Endodermal cell (in vitro differentiated cells): ENCODE results near the gene TMEM115. TPM values are rescaled to one million over a fixed set of nuclear protein-coding genes. Genes with fewer than 3 reads are reported as not detected.

ENCODE experiments used
- DNase-seq: peaks from one replicate; pipeline ENCODE4 v3.0.0-alpha.2; 2017
- H3K27ac ChIP-seq: 2 replicates; pipeline ENCODE4 v1.5.1; 2013; ENCODE audit warnings: mild to moderate bottlenecking, low read depth, low read length, moderate library complexity
- H3K27me3 ChIP-seq: 2 replicates; pipeline ENCODE4 v1.6.1; 2013; ENCODE audit warnings: mild to moderate bottlenecking, low read length, moderate library complexity; ENCODE audit not compliant: insufficient read depth, control insufficient read depth, poor library complexity, severe bottlenecking
- H3K36me3 ChIP-seq: 2 replicates; pipeline ENCODE4 v1.7.0; 2013; ENCODE audit warnings: mild to moderate bottlenecking, low read length, moderate library complexity; ENCODE audit not compliant: control insufficient read depth, insufficient read depth
- H3K4me1 ChIP-seq: one replicate; pipeline ENCODE4 v1.7.0; 2013; ENCODE audit warnings: low read length; ENCODE audit not compliant: control insufficient read depth, insufficient read depth
- H3K4me3 ChIP-seq: 2 replicates; pipeline ENCODE4 v1.5.1; 2013; ENCODE audit warnings: mild to moderate bottlenecking, low read length, moderate library complexity
- H3K9ac ChIP-seq: 2 replicates; pipeline ENCODE4 v1.6.1; 2013; ENCODE audit warnings: mild to moderate bottlenecking, low read length, moderate library complexity; ENCODE audit not compliant: poor library complexity, severe bottlenecking; ENCODE audit errors: extremely low read depth
- H3K9me3 ChIP-seq: 2 replicates; pipeline ENCODE4 v1.6.1; 2013; ENCODE audit warnings: mild to moderate bottlenecking, low read length, moderate library complexity; ENCODE audit not compliant: control insufficient read depth
- H3K27ac Mint-ChIP-seq: 2 replicates; pipeline ENCODE4 v1.8.0; 2020; ENCODE audit warnings: mixed read lengths
- H3K27me3 Mint-ChIP-seq: 2 replicates; pipeline ENCODE4 v1.8.0; 2021; ENCODE audit warnings: mild to moderate bottlenecking, mixed read lengths; ENCODE audit not compliant: insufficient read depth
- H3K36me3 Mint-ChIP-seq: 2 replicates; pipeline ENCODE4 v1.8.0; 2020; ENCODE audit warnings: low read depth, mixed read lengths
- H3K4me1 Mint-ChIP-seq: 2 replicates; pipeline ENCODE4 v1.8.0; 2020; ENCODE audit warnings: mixed read lengths
- H3K4me3 Mint-ChIP-seq: 2 replicates; pipeline ENCODE4 v1.8.0; 2020; ENCODE audit warnings: mild to moderate bottlenecking, moderate library complexity, mixed read lengths
- H3K9me3 Mint-ChIP-seq: 2 replicates; pipeline ENCODE4 v1.8.0; 2020; ENCODE audit warnings: mild to moderate bottlenecking, mixed read lengths
- CTCF ChIP-seq: fragments of 200-600 bp; sonication (generic); conservative IDR thresholded peaks from 2 replicates; pipeline ENCODE4 v1.5.0; 2021; ENCODE audit warnings: antibody characterized with exemption, mild to moderate bottlenecking
- WGBS, 2 experiments: methylation state at CpG; one replicate each; pipeline versions ENCODE4 v1.1.5 to v1.1.7; 2013; ENCODE audit warnings: missing lambda C conversion rate in 2 of 2, mixed read lengths in 1 of 2; ENCODE audit not compliant: insufficient coverage in 1 of 2, insufficient read length in 1 of 2; 5-methylcytosine and 5-hydroxymethylcytosine counted together
- total RNA-seq, 2 donors: library from RNA; stranded (reverse); fragmentation: NEBNext Ultra II Directional in 1 of 2; extraction: Animal tissue kit (Norgen Biotek cat#: 25700) in 1 of 2; gene quantifications; 2 replicates in 1 of 2; 3 replicates in 1 of 2; pipeline ENCODE4 v1.2.1, GENCODE V29; 2021

Gene TMEM115
- total RNA-seq, 2 donors from 2014 or later: 30.1 to 32.2 TPM

DNA sequence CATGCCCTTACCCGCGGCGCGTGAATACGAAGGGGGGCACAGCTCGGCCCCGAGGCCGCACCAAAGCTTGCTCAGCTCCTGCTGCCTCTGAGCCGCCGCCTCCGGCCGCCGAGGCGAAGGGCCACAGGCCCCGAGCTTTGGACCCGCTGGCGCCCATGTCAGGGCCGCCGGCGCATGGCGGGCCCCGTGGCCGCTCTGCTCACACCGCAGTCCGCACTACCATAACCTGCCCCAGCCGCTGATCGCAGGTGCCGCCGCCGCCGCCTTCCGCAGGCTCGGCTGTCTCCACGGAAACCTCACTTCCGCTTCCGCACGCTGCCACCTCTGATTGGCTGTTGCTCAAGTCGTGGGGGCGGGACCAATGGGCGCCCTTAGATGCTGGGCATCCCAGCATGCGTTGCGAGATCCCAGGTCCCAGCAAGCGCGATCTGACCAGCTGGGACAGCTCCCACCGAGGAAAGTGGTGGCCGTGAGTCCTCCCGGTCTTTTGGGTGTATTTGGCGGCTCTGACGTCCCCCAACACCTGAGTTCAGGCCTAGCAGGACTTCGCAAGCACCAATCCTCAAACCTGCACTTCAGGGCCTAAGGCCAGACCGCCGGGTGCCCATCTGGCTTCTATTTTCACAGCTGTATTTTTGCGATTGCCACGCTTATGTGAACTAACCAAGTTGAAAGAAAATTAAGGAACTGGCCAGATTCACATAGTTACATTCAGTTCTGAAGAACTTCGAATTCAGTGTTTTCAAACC lies 31.2 kb downstream of the TMEM115 start, which contains the start of gene TUSC2:
Gene TUSC2 (minus strand): TSS at position 281 of the 749 bp plus-strand sequence. CDS start 124 bp downstream, at position 157.
- TF ChIP-seq CTCF: no peak

DNA sequence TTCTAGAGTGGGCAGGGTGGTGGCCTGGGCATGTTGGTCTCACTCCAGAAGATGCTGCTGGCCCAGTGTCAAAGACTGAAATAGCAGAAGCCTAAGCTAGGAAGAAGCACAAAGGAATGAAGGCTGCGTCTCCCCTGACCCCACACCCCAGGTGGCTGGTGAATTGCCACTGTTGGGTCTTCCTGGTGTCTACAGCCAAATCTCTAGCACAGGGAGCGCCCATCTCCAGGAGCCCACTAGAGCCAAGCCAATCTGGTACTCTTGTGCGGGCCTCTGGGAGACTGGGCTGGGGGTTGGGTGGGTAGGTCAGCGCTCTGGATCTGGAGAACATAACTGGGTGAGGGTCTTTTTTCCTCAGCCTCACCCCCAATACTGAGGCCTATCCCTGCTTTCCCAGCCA lies 32.2 kb downstream of the TMEM115 start:
- Histone ChIP-seq H3K27ac (no peak overlapping the region), H3K4me3 (peak overlapping the region; percentile 91), H3K36me3 (peaks cover 61% of the 10 kb centered on the region), H3K27me3 (no peaks in the 10 kb centered on the region), H3K4me1 (peaks cover 16% of the 10 kb centered on the region), H3K9ac (peak overlapping the region; percentile 85), H3K9me3 (no peaks in the 10 kb centered on the region)
- no peaks in the 10 kb centered on the region for H3K9me3 Mint-ChIP-seq
- H3K4me1 Mint-ChIP-seq: peaks cover 20% of the 10 kb centered on the region
- WGBS, 2 experiments: 80 to 92% methylated on average over 2 to 4 of the region's 4 CpGs
- H3K4me3 Mint-ChIP-seq: peak overlapping the region; percentile 77
- H3K27me3 Mint-ChIP-seq: no peaks in the 10 kb centered on the region
- no peak for DNase-seq
- peak overlapping the region; percentile 55 for H3K27ac Mint-ChIP-seq
- TF ChIP-seq CTCF: no peak
- H3K36me3 Mint-ChIP-seq: peaks cover 26% of the 10 kb centered on the region

More for the DNA sequence above, 31.2 kb downstream of the TMEM115 start, which contains the start of gene TUSC2:
- peaks cover 30% of the 10 kb centered on the region for H3K36me3 Mint-ChIP-seq
- Histone ChIP-seq H3K9me3 (no peaks in the 10 kb centered on the region), H3K9ac (peak within 1 kb of the TSS; percentile 85), H3K4me3 (peak within 1 kb of the TSS; percentile 91), H3K27me3 (no peaks in the 10 kb centered on the region), H3K36me3 (peaks cover 67% of the 10 kb centered on the region), H3K4me1 (peaks cover 10% of the 10 kb centered on the region), H3K27ac (peak within 1 kb of the TSS; percentile 66)
- H3K27me3 Mint-ChIP-seq: no peaks in the 10 kb centered on the region
- peak within 1 kb of the TSS; percentile 77 for H3K4me3 Mint-ChIP-seq
- DNase-seq: peak; percentile 98
- 6 to 23% methylated on average over 17 to 55 of the region's 55 CpGs for WGBS, 2 experiments
- H3K4me1 Mint-ChIP-seq: peaks cover 15% of the 10 kb centered on the region
- H3K9me3 Mint-ChIP-seq: no peaks in the 10 kb centered on the region
- peak within 1 kb of the TSS; percentile 89 for H3K27ac Mint-ChIP-seq

GRCh38 chr3:50326182-50326541 lies 33.2 kb downstream of the TMEM115 start:
- no peak for TF ChIP-seq CTCF
- Mint-ChIP-seq H3K4me1 (peaks cover 20% of the 10 kb centered on the region), H3K27ac (no peak overlapping the region), H3K9me3 (no peaks in the 10 kb centered on the region), H3K36me3 (peaks cover 22% of the 10 kb centered on the region), H3K27me3 (no peaks in the 10 kb centered on the region), H3K4me3 (peak overlapping the region; percentile 77)
- no peaks in the 10 kb centered on the region for H3K9me3 ChIP-seq
- no peaks in the 10 kb centered on the region for H3K27me3 ChIP-seq
- H3K27ac ChIP-seq: no peak overlapping the region
- no peak for DNase-seq
- H3K9ac ChIP-seq: no peak overlapping the region
- peaks cover 51% of the 10 kb centered on the region for H3K36me3 ChIP-seq
- H3K4me3 ChIP-seq: no peak overlapping the region
- peaks cover 16% of the 10 kb centered on the region for H3K4me1 ChIP-seq
- 94 to 100% methylated on average over 6 to 8 of the region's 8 CpGs for WGBS, 2 experiments
